ENCODE results near the gene RPS16. TPM values are rescaled to one million over a fixed set of nuclear protein-coding genes. Genes with fewer than 3 reads are reported as not detected.

Gene RPS16
- total and polyA plus RNA-seq, 9 of the 15 experiments (the other 6 are each of a cell fraction or from before 2014, with no cell fraction given): 82.6 to 3,671 (median 2,204) TPM

DNA sequence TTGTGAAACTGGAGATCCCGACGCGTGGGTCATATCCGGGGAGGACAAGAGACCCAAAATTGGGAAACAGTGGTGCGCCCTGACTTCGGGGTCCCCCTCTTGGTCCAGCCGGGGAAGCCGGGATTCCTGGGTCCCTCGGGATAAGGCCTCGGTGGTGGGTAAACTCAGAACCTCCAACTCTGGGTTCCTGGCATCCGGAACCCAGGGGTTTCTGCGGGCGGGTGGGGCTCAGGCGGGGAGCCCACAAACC lies 28.4 kb downstream of the RPS16 start:
- Histone ChIP-seq H3K27me3 (ENCODE audit: control insufficient read depth in 2 of 2, insufficient read depth in 2 of 2, low read length in 2 of 2) (no peaks in the 10 kb centered on the region), H3K4me1 (replicated peaks in 1 of 2; ENCODE audit: control insufficient read depth in 2 of 2, insufficient read depth in 2 of 2, low read length in 2 of 2) (peaks cover 58 to 77% of the 10 kb centered on the region in 2 experiments), H3K36me3 (ENCODE audit: control insufficient read depth, insufficient read depth, low read length) (peaks cover 13% of the 10 kb centered on the region; the same call in 1 of the 3 replicates), H3K79me2 (ENCODE audit: control insufficient read depth, insufficient read depth, low read length) (peaks cover 48% of the 10 kb centered on the region), H4K20me1 (replicated peaks; ENCODE audit: control insufficient read depth, insufficient read depth, low read length) (peaks cover 4% of the 10 kb centered on the region; the same call in 1 of the 2 replicates), H3K4me3 (peak overlapping the region; percentile 78), H3K9ac (ENCODE audit: insufficient read depth in 1 of 2, low read depth in 2 of 2, low read length in 2 of 2) (peak overlapping the region; percentile 91 to 97), H3K27ac (ENCODE audit: extremely low read depth, low read depth, low read length) (peak overlapping the region; percentile 94), H3K4me2 (ENCODE audit: insufficient read depth, low read length) (peak overlapping the region; percentile 85), H2AFZ (ENCODE audit: low read depth, low read length) (peak overlapping the region; percentile 71; the same call in 1 of the 2 replicates), H3K9me1 (ENCODE audit: control insufficient read depth, insufficient read depth, low read length) (no peaks in the 10 kb centered on the region), H3K9me3 (replicated peaks; ENCODE audit: control insufficient read depth, insufficient read depth, low read depth, low read length) (no peaks in the 10 kb centered on the region)
- ChIA-PET POLR2A (interaction anchor here (0.6 to 4.0 kb wide), 6 partner anchors 9 to 596 kb away, joined by 3 to 18 read pairs (median 7); partner anchors contain the start of genes MED29, PAF1, RPS16 and SAMD4B), CTCF (ENCODE audit: low intra/inter-chr PET ratio) (no interaction called here)
- DNase-seq (ENCODE audit: extremely low read depth in 1 of 4, low spot score in 3 of 4): no peak
- no TSS peak for BruUV-seq (replicated peaks)
- intact Hi-C loops (cut with micrococcal nuclease): no loop called here
- in situ Hi-C loops (cut with MboI): no loop called here
- WGBS (ENCODE audit: insufficient coverage, low coverage, missing lambda C conversion rate): 1% methylated on average over 12 of the region's 14 CpGs
- FAIRE-seq: no peak
- ATAC-seq: no peak
- no peak for TF ChIP-seq SRSF1 (IDR thresholded peaks at IDR 0.05; ENCODE audit: low read depth, low read length)
- TF ChIP-seq, protein P1, sequence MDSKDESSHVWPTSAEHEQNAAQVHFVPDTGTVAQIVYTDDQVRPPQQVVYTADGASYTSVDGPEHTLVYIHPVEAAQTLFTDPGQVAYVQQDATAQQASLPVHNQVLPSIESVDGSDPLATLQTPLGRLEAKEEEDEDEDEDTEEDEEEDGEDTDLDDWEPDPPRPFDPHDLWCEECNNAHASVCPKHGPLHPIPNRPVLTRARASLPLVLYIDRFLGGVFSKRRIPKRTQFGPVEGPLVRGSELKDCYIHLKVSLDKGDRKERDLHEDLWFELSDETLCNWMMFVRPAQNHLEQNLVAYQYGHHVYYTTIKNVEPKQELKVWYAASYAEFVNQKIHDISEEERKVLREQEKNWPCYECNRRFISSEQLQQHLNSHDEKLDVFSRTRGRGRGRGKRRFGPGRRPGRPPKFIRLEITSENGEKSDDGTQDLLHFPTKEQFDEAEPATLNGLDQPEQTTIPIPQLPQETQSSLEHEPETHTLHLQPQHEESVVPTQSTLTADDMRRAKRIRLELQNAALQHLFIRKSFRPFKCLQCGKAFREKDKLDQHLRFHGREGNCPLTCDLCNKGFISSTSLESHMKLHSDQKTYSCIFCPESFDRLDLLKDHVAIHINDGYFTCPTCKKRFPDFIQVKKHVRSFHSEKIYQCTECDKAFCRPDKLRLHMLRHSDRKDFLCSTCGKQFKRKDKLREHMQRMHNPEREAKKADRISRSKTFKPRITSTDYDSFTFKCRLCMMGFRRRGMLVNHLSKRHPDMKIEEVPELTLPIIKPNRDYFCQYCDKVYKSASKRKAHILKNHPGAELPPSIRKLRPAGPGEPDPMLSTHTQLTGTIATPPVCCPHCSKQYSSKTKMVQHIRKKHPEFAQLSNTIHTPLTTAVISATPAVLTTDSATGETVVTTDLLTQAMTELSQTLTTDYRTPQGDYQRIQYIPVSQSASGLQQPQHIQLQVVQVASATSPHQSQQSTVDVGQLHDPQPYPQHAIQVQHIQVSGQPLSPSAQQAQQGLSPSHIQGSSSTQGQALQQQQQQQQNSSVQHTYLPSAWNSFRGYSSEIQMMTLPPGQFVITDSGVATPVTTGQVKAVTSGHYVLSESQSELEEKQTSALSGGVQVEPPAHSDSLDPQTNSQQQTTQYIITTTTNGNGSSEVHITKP (IDR thresholded peaks at IDR 0.05; ENCODE audit: partially characterized antibody): peak; percentile 4
- TF ChIP-seq ZSCAN29 (IDR thresholded peaks at IDR 0.05): 0 out of 2 replicates have a peak, but pooled peaks have one; percentile 1
- no peak for TF ChIP-seq DMBX1 (CRISPR knock-in tag; IDR thresholded peaks at IDR 0.05; ENCODE audit: borderline replicate concordance)
- no peak for TF ChIP-seq FUS (optimal IDR thresholded peaks at IDR 0.05; ENCODE audit: low read depth, low read length)
- TF ChIP-seq MBD2 (IDR thresholded peaks at IDR 0.05; ENCODE audit: borderline replicate concordance, low read depth): no peak
- TF ChIP-seq ZNF57 (CRISPR knock-in tag; IDR thresholded peaks at IDR 0.05): no peak
- no peak for TF ChIP-seq FOXM1 (IDR thresholded peaks at IDR 0.05; ENCODE audit: low read depth)
- no peak for TF ChIP-seq FOXM1 (CRISPR knock-in tag; IDR thresholded peaks at IDR 0.05; ENCODE audit: low read depth)
- TF ChIP-seq ETV5 (CRISPR knock-in tag; IDR thresholded peaks at IDR 0.05; ENCODE audit: low read depth): 0 out of 2 replicates have a peak, but pooled peaks have one; percentile 11
- 0 out of 4 replicates have a peak, but pooled peaks of 1 of the 2 experiments have one; percentile 6 for TF ChIP-seq SIX5 (IDR thresholded peaks at IDR 0.05; ENCODE audit: borderline replicate concordance in 1 of 2, insufficient read depth in 1 of 2, low read depth in 1 of 2, low read length in 2 of 2)
- no peak for TF ChIP-seq NR2C2 (CRISPR knock-in tag; IDR thresholded peaks at IDR 0.05)
- no peak for TF ChIP-seq NR2C2 (tag; IDR thresholded peaks at IDR 0.05)
- no peak for TF ChIP-seq ETS1 (conservative IDR thresholded peaks at IDR 0.05; ENCODE audit: control insufficient read depth, low read depth, low read length)
- no peak for TF ChIP-seq ZNF668 (CRISPR knock-in tag; IDR thresholded peaks at IDR 0.05)
- TF ChIP-seq CBX3 (IDR thresholded peaks at IDR 0.05; ENCODE audit: borderline replicate concordance in 1 of 2, low read length in 2 of 2): no peak
- TF ChIP-seq ZNF12 (CRISPR knock-in tag; IDR thresholded peaks at IDR 0.05): 0 out of 2 replicates have a peak, but pooled peaks have one; percentile 25
- TF ChIP-seq HMBOX1 (IDR thresholded peaks at IDR 0.05): no peak
- TF ChIP-seq E2F3 (CRISPR knock-in tag; IDR thresholded peaks at IDR 0.05): no peak

Measured in K562 (cell line).